Thyroid gland (tissue), 4 donors: Measurements from ENCODE around the gene PCDHGB7.

Experiments used
- POLR2A ChIP-seq, 2 donors: fragments of 450-650 bp; IDR thresholded peaks; one replicate each; pipeline ENCODE4 v1.6.1; 2017; ENCODE audit warnings: antibody characterized with exemption in 2 of 2, mild to moderate bottlenecking in 2 of 2, moderate library complexity in 1 of 2
- TF ChIP-seq, protein P1 (sequence below), 6 experiments: fragments of 200-600 bp in 3 of 6; fragments of 450-650 bp in 3 of 6; sonication (generic) in 3 of 6; IDR thresholded peaks; one replicate each; pipeline ENCODE4 v1.5.1; 2016 to 2019; ENCODE audit warnings: antibody characterized with exemption in 6 of 6, mild to moderate bottlenecking in 2 of 6, inconsistent platforms in 1 of 6, moderate library complexity in 1 of 6

DNA sequence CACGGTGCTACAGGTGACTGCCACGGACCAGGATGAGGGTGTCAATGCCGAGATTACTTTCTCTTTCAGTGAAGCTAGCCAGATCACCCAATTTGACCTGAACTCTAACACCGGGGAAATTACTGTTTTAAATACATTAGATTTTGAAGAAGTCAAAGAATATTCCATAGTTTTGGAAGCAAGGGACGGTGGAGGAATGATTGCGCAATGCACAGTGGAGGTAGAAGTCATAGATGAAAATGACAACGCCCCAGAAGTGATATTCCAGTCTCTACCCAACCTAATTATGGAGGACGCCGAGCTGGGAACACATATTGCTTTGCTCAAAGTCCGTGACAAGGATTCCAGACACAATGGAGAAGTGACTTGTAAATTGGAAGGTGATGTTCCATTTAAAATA, 28.8 kb upstream of the PCDHGB7 start:
- TF ChIP-seq, protein P1, sequence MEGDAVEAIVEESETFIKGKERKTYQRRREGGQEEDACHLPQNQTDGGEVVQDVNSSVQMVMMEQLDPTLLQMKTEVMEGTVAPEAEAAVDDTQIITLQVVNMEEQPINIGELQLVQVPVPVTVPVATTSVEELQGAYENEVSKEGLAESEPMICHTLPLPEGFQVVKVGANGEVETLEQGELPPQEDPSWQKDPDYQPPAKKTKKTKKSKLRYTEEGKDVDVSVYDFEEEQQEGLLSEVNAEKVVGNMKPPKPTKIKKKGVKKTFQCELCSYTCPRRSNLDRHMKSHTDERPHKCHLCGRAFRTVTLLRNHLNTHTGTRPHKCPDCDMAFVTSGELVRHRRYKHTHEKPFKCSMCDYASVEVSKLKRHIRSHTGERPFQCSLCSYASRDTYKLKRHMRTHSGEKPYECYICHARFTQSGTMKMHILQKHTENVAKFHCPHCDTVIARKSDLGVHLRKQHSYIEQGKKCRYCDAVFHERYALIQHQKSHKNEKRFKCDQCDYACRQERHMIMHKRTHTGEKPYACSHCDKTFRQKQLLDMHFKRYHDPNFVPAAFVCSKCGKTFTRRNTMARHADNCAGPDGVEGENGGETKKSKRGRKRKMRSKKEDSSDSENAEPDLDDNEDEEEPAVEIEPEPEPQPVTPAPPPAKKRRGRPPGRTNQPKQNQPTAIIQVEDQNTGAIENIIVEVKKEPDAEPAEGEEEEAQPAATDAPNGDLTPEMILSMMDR (IDR thresholded peaks at IDR 0.05): no peak
- TF ChIP-seq POLR2A (IDR thresholded peaks at IDR 0.05): no peak
